22Rv1 (cell line): Measurements from ENCODE around the gene SLIT1.

Experiments used
- ZFX ChIP-seq: fragments of 450-650 bp; IDR thresholded peaks from 2 replicates; pipeline ENCODE4 v1.6.1; 2017; ENCODE audit warnings: antibody characterized with exemption, borderline replicate concordance
- TF ChIP-seq, protein P1 (sequence below): fragments of 450-650 bp; IDR thresholded peaks from 2 replicates; pipeline ENCODE4 v1.5.1; 2017; ENCODE audit warnings: mild to moderate bottlenecking

DNA sequence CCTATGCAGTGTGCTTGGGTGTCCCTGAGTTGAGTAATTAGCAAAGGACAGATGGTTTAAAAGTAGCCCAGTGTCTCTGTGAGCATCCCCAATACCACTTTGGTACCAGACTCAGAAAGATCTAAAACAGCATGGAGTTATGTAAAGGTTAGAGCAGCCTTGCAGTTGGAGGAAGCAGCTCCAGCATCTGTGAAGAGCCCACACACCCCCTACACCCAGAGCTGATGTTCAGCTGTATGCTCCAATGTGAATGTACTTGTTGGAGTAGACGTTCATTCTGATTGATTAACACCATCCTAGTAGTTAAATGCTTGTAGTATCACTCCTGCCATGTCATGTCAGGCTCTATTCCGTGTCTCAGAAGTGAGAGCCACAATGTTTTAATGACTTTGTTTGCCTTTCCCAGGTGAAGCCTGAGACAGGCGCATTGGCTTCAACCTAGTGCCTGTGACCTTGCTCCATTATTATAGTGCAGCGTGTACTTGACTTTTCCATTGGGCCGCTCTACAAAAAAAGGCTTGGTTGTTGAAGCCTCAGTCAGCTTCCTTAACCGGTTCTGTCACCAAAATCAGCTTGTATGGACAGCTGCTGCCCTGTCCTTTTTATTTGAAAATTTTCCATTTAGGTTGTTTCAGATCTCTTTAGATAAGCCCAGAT is 199.4 kb downstream of the SLIT1 start:
- TF ChIP-seq, protein P1, sequence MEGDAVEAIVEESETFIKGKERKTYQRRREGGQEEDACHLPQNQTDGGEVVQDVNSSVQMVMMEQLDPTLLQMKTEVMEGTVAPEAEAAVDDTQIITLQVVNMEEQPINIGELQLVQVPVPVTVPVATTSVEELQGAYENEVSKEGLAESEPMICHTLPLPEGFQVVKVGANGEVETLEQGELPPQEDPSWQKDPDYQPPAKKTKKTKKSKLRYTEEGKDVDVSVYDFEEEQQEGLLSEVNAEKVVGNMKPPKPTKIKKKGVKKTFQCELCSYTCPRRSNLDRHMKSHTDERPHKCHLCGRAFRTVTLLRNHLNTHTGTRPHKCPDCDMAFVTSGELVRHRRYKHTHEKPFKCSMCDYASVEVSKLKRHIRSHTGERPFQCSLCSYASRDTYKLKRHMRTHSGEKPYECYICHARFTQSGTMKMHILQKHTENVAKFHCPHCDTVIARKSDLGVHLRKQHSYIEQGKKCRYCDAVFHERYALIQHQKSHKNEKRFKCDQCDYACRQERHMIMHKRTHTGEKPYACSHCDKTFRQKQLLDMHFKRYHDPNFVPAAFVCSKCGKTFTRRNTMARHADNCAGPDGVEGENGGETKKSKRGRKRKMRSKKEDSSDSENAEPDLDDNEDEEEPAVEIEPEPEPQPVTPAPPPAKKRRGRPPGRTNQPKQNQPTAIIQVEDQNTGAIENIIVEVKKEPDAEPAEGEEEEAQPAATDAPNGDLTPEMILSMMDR = no peak
- no peak for TF ChIP-seq ZFX
